Activated CD8-positive, alpha-beta memory T cell treated with anti-CD3 and anti-CD28 coated beads, Interleukin-2, amount 10 ng/mL, durations not matched to agents 7 days and 5 days (primary cell): Measurements from ENCODE around the gene P4HB. TPM values are rescaled to one million over a fixed set of nuclear protein-coding genes. Genes with fewer than 3 reads are reported as not detected.

Source experiments
- ATAC-seq: fragments of 150-1000 bp; cut with Tn5 transposase; one replicate; pipeline ENCODE4 v1.10.0; 2021; ENCODE audit warnings: moderate library complexity
- CTCF ChIA-PET: fragments of 350-600 bp; sonication (Branson Sonifier 250); formaldehyde crosslinking; loops from one replicate; lab custom pipeline; 2021; ENCODE audit warnings: antibody characterized with exemption; lab: Charles Lee
- DNase-seq: peaks from one replicate; pipeline ENCODE4 v3.0.0-alpha.2; 2020
- H3K27ac Mint-ChIP-seq: one replicate; pipeline ENCODE4 v1.8.0; 2021; ENCODE audit warnings: mild to moderate bottlenecking, mixed read lengths
- H3K27me3 Mint-ChIP-seq: one replicate; pipeline ENCODE4 v1.8.0; 2021; ENCODE audit warnings: mixed read lengths
- H3K36me3 Mint-ChIP-seq: one replicate; pipeline ENCODE4 v1.8.0; 2021; ENCODE audit warnings: mild to moderate bottlenecking, mixed read lengths
- H3K4me1 Mint-ChIP-seq: one replicate; pipeline ENCODE4 v1.8.0; 2021; ENCODE audit warnings: mixed read lengths
- H3K4me3 Mint-ChIP-seq: one replicate; pipeline ENCODE4 v1.8.0; 2021; ENCODE audit warnings: mild to moderate bottlenecking, moderate library complexity, mixed read lengths
- H3K9me3 Mint-ChIP-seq: one replicate; pipeline ENCODE4 v1.8.0; 2022; ENCODE audit warnings: low read depth, mixed read lengths
- total RNA-seq, 2 experiments: library from RNA; stranded (reverse); gene quantifications; one replicate each; pipeline ENCODE4 v1.2.3, GENCODE V29; 2021

The P4HB gene
- total RNA-seq, 2 experiments from 2014 or later, result 333 to 416 TPM

GRCh38 chr17:81902023-81902652 is 41.8 kb upstream of the P4HB start, which contains the start of gene NPB:
Gene NPB, plus strand, starts transcription at chr17:81902238. Its CDS starts 40 bp downstream, at chr17:81902278.
- Mint-ChIP-seq H3K4me3 (no peak within 1 kb of the TSS), H3K4me1 (peaks cover 4% of the 10 kb centered on the region), H3K27me3 (peaks cover 10% of the 10 kb centered on the region), H3K36me3 (peaks cover 10% of the 10 kb centered on the region), H3K9me3 (no peaks in the 10 kb centered on the region), H3K27ac (no peak within 1 kb of the TSS)
- ATAC-seq (peak; percentile 59), DNase-seq (no peak)
- CTCF ChIA-PET, result interaction anchor here (1.4 kb wide), 1 partner anchor 10 kb away, joined by 5 read pairs; the partner anchor contains the start of gene ANAPC11

- peaks cover 10% of the 10 kb centered on the region for H3K36me3 Mint-ChIP-seq
- peaks cover 4% of the 10 kb centered on the region for H3K4me1 Mint-ChIP-seq
- CTCF ChIA-PET, result no interaction called here
Measured at GRCh38 chr17:81901167-81902022, 41.1 kb upstream of the P4HB start.

GRCh38 chr17:81900181-81900820 is 40.0 kb upstream of the P4HB start:
- Mint-ChIP-seq H3K36me3 (peaks cover 13% of the 10 kb centered on the region), H3K4me1 (peaks cover 4% of the 10 kb centered on the region), H3K4me3 (no peak overlapping the region), H3K9me3 (no peaks in the 10 kb centered on the region), H3K27me3 (peaks cover 10% of the 10 kb centered on the region), H3K27ac (no peak overlapping the region)
- no peak for DNase-seq
- ATAC-seq, result no peak
- CTCF ChIA-PET, result no interaction called here

More at GRCh38 chr17:81901167-81902022, 41.1 kb upstream of the P4HB start:
- DNase-seq, result no peak
- H3K4me3 Mint-ChIP-seq, result no peak overlapping the region
- H3K27me3 Mint-ChIP-seq, result peaks cover 10% of the 10 kb centered on the region
- no peaks in the 10 kb centered on the region for H3K9me3 Mint-ChIP-seq
- peak; percentile 11 for ATAC-seq
- no peak overlapping the region for H3K27ac Mint-ChIP-seq

- H3K9me3 Mint-ChIP-seq, result no peaks in the 10 kb centered on the region
- H3K27ac Mint-ChIP-seq, result no peak overlapping the region
- no peak overlapping the region for H3K4me3 Mint-ChIP-seq
- DNase-seq, result no peak
- peaks cover 10% of the 10 kb centered on the region for H3K27me3 Mint-ChIP-seq
- peaks cover 14% of the 10 kb centered on the region for H3K36me3 Mint-ChIP-seq
- peaks cover 4% of the 10 kb centered on the region for H3K4me1 Mint-ChIP-seq
- CTCF ChIA-PET, result no interaction called here
- no peak for ATAC-seq
Measured at GRCh38 chr17:81899514-81900166, 39.3 kb upstream of the P4HB start.

GRCh38 chr17:81898885-81899284 is 38.5 kb upstream of the P4HB start:
- ATAC-seq (no peak), DNase-seq (no peak)
- H3K27me3 Mint-ChIP-seq, result peaks cover 10% of the 10 kb centered on the region
- no peaks in the 10 kb centered on the region for H3K9me3 Mint-ChIP-seq
- no peak overlapping the region for H3K27ac Mint-ChIP-seq
- CTCF ChIA-PET, result no interaction called here
- peaks cover 16% of the 10 kb centered on the region for H3K36me3 Mint-ChIP-seq
- peaks cover 4% of the 10 kb centered on the region for H3K4me1 Mint-ChIP-seq
- H3K4me3 Mint-ChIP-seq, result no peak overlapping the region

GRCh38 chr17:81898029-81898866 is 37.9 kb upstream of the P4HB start:
- CTCF ChIA-PET, result interaction anchor here (1.1 kb wide), 1 partner anchor 11 kb away, joined by 3 read pairs; no protein-coding TSS in a partner anchor
- ATAC-seq (no peak), DNase-seq (no peak)
- H3K9me3 Mint-ChIP-seq, result no peaks in the 10 kb centered on the region
- peaks cover 7% of the 10 kb centered on the region for H3K4me1 Mint-ChIP-seq
- H3K36me3 Mint-ChIP-seq, result peaks cover 17% of the 10 kb centered on the region
- H3K4me3 Mint-ChIP-seq, result no peak overlapping the region
- H3K27me3 Mint-ChIP-seq, result peaks cover 10% of the 10 kb centered on the region
- H3K27ac Mint-ChIP-seq, result no peak overlapping the region

GRCh38 chr17:81895400-81895799 is 35.1 kb upstream of the P4HB start:
- H3K4me3 Mint-ChIP-seq, result no peak overlapping the region
- ATAC-seq (no peak), DNase-seq (no peak)
- H3K27me3 Mint-ChIP-seq, result no peaks in the 10 kb centered on the region
- H3K4me1 Mint-ChIP-seq, result peaks cover 11% of the 10 kb centered on the region
- H3K9me3 Mint-ChIP-seq, result no peaks in the 10 kb centered on the region
- H3K36me3 Mint-ChIP-seq, result peaks cover 19% of the 10 kb centered on the region
- CTCF ChIA-PET, result no interaction called here
- H3K27ac Mint-ChIP-seq, result no peak overlapping the region

GRCh38 chr17:81891303-81891552 is 30.9 kb upstream of the P4HB start:
- DNase-seq (no peak), ATAC-seq (peak; percentile 20)
- Mint-ChIP-seq H3K27me3 (no peaks in the 10 kb centered on the region), H3K9me3 (no peaks in the 10 kb centered on the region), H3K36me3 (peaks cover 44% of the 10 kb centered on the region), H3K4me1 (peaks cover 38% of the 10 kb centered on the region), H3K27ac (peak overlapping the region; percentile 98), H3K4me3 (peak overlapping the region; percentile 94)
- CTCF ChIA-PET, result interaction anchor here (0.7 kb wide), 1 partner anchor 21 kb away, joined by 4 read pairs; the partner anchor contains the start of gene ARHGDIA

GRCh38 chr17:81890447-81891302 is 30.3 kb upstream of the P4HB start:
- Mint-ChIP-seq H3K4me3 (peak overlapping the region; percentile 86), H3K36me3 (peaks cover 47% of the 10 kb centered on the region), H3K27me3 (no peaks in the 10 kb centered on the region), H3K9me3 (no peaks in the 10 kb centered on the region), H3K4me1 (peaks cover 38% of the 10 kb centered on the region), H3K27ac (peak overlapping the region; percentile 96)
- DNase-seq (no peak), ATAC-seq (peak; percentile 5)
- CTCF ChIA-PET, result interaction anchor here (0.7 to 1.2 kb wide), 4 partner anchors 12 to 36 kb away, joined by 3 to 6 read pairs (median 4); partner anchors contain the start of gene ARHGDIA

GRCh38 chr17:81889602-81890001 is 29.3 kb upstream of the P4HB start:
- no peaks in the 10 kb centered on the region for H3K27me3 Mint-ChIP-seq
- peaks cover 38% of the 10 kb centered on the region for H3K4me1 Mint-ChIP-seq
- ATAC-seq, result no peak
- peak overlapping the region; percentile 86 for H3K4me3 Mint-ChIP-seq
- peak overlapping the region; percentile 63 for H3K27ac Mint-ChIP-seq
- H3K9me3 Mint-ChIP-seq, result no peaks in the 10 kb centered on the region
- peaks cover 47% of the 10 kb centered on the region for H3K36me3 Mint-ChIP-seq
- no peak for DNase-seq
- CTCF ChIA-PET, result interaction anchor here (0.8 to 1.2 kb wide), 3 partner anchors 11 to 20 kb away, joined by 3 read pairs; no protein-coding TSS in a partner anchor

GRCh38 chr17:81888988-81889595 is 28.8 kb upstream of the P4HB start:
- Mint-ChIP-seq H3K4me3 (peak overlapping the region; percentile 86), H3K36me3 (peaks cover 49% of the 10 kb centered on the region), H3K27ac (peak overlapping the region; percentile 63), H3K27me3 (no peaks in the 10 kb centered on the region), H3K9me3 (no peaks in the 10 kb centered on the region), H3K4me1 (peaks cover 38% of the 10 kb centered on the region)
- no peak for DNase-seq
- no peak for ATAC-seq
- CTCF ChIA-PET, result interaction anchor here (0.8 kb wide), 1 partner anchor 17 kb away, joined by 3 read pairs; no protein-coding TSS in a partner anchor
